Astrocyte (in vitro differentiated cells and primary cell): ENCODE results near the gene ACKR1. TPM values are rescaled to one million over a fixed set of nuclear protein-coding genes. Genes with fewer than 3 reads are reported as not detected.
A peak's percentile ranks its signal among the peaks of the same experiment; 100 is the strongest.

ENCODE experiments used
- DNase-seq: peaks from one replicate; pipeline ENCODE4 v3.0.0-alpha.2; 2010; ENCODE audit warnings: low read depth
- FAIRE-seq: peaks from 2 replicates; lab custom pipeline; 2011; peaks lifted over from hg19 to GRCh38; lab: Jason Lieb, UNC
- H2AFZ ChIP-seq: 2 replicates; pipeline ENCODE4 v1.6.0; 2012; ENCODE audit warnings: low read depth, low read length, inconsistent platforms
- H3K27ac ChIP-seq: 2 replicates; pipeline ENCODE4 v1.5.1; 2011; ENCODE audit warnings: low read depth, low read length, inconsistent platforms
- H3K27me3 ChIP-seq: 2 replicates; pipeline ENCODE4 v1.6.0; 2011; ENCODE audit warnings: low read length, inconsistent platforms; ENCODE audit not compliant: insufficient read depth
- H3K36me3 ChIP-seq: 2 replicates; pipeline ENCODE4 v1.5.1; 2011; ENCODE audit warnings: low read length, inconsistent platforms; ENCODE audit not compliant: insufficient read depth
- H3K4me1 ChIP-seq: 2 replicates; pipeline ENCODE4 v1.5.1; 2011; ENCODE audit warnings: low read length, inconsistent platforms; ENCODE audit not compliant: insufficient read depth
- H3K4me2 ChIP-seq: 2 replicates; pipeline ENCODE4 v1.6.0; 2012; ENCODE audit warnings: low read length, inconsistent platforms
- H3K4me3 ChIP-seq: 2 replicates; pipeline ENCODE4 v1.5.1; 2011; ENCODE audit warnings: low read depth, mild to moderate bottlenecking, low read length, inconsistent platforms; ENCODE audit not compliant: insufficient read depth
- H3K79me2 ChIP-seq: 2 replicates; pipeline ENCODE4 v1.6.0; 2012; ENCODE audit warnings: mild to moderate bottlenecking, low read length, inconsistent platforms; ENCODE audit not compliant: insufficient read depth
- H3K9ac ChIP-seq: 2 replicates; pipeline ENCODE4 v1.6.0; 2012; ENCODE audit warnings: mild to moderate bottlenecking, low read length, inconsistent platforms
- H3K9me3 ChIP-seq: 2 replicates; pipeline ENCODE4 v1.5.1; 2012; ENCODE audit warnings: low read depth, mild to moderate bottlenecking, low read length, inconsistent platforms; ENCODE audit not compliant: insufficient read depth
- H4K20me1 ChIP-seq: 2 replicates; pipeline ENCODE4 v1.6.0; 2012; ENCODE audit warnings: low read length, inconsistent platforms; ENCODE audit not compliant: insufficient read depth
- H3K27ac Mint-ChIP-seq: one replicate; pipeline ENCODE4 v1.8.0; 2021; ENCODE audit warnings: mild to moderate bottlenecking, mixed read lengths; ENCODE audit not compliant: unreplicated experiment
- H3K27me3 Mint-ChIP-seq: one replicate; pipeline ENCODE4 v1.8.0; 2021; ENCODE audit warnings: low read depth, mixed read lengths; ENCODE audit not compliant: unreplicated experiment
- H3K36me3 Mint-ChIP-seq: one replicate; pipeline ENCODE4 v1.8.0; 2021; ENCODE audit warnings: low read depth, mixed read lengths; ENCODE audit not compliant: unreplicated experiment
- H3K4me1 Mint-ChIP-seq: one replicate; pipeline ENCODE4 v1.8.0; 2021; ENCODE audit warnings: low read depth, mixed read lengths; ENCODE audit not compliant: unreplicated experiment
- H3K4me3 Mint-ChIP-seq: one replicate; pipeline ENCODE4 v1.8.0; 2021; ENCODE audit warnings: mild to moderate bottlenecking, moderate library complexity, mixed read lengths; ENCODE audit not compliant: unreplicated experiment
- H3K9me3 Mint-ChIP-seq: one replicate; pipeline ENCODE4 v1.8.0; 2021; ENCODE audit warnings: mild to moderate bottlenecking, mixed read lengths; ENCODE audit not compliant: unreplicated experiment
- CTCF ChIP-seq: IDR thresholded peaks from 2 replicates; pipeline ENCODE4 v1.5.1; 2011; ENCODE audit warnings: low read depth, mild to moderate bottlenecking, inconsistent platforms, low read length, moderate library complexity; ENCODE audit not compliant: insufficient read depth
- EZH2 ChIP-seq: IDR thresholded peaks from 2 replicates; pipeline ENCODE4 v1.6.1; 2012; ENCODE audit warnings: mild to moderate bottlenecking, low read length, inconsistent platforms; ENCODE audit not compliant: insufficient read depth
- total RNA-seq: library from RNA; stranded (reverse); gene quantifications from 2 replicates; pipeline ENCODE4 v1.2.1, GENCODE V29; 2021

The ACKR1 gene
- total RNA-seq, 1 donor from 2014 or later: 1.00 TPM

- peak overlapping the region; percentile 45 for H2AFZ ChIP-seq
- Mint-ChIP-seq H3K4me3 (peak overlapping the region; percentile 86), H3K4me1 (peaks cover 9% of the 10 kb centered on the region), H3K27ac (peak overlapping the region; percentile 0), H3K9me3 (no peaks in the 10 kb centered on the region), H3K36me3 (no peaks in the 10 kb centered on the region), H3K27me3 (peaks cover 34% of the 10 kb centered on the region)
- H3K4me2 ChIP-seq: peak overlapping the region; percentile 78
- H3K9me3 ChIP-seq: no peaks in the 10 kb centered on the region
- FAIRE-seq: no peak
- H3K4me3 ChIP-seq: peak overlapping the region; percentile 9
- H3K9ac ChIP-seq: no peak overlapping the region
- no peak overlapping the region for H3K27ac ChIP-seq
- no peaks in the 10 kb centered on the region for H3K36me3 ChIP-seq
- H4K20me1 ChIP-seq: no peaks in the 10 kb centered on the region
- H3K27me3 ChIP-seq: peaks cover 40% of the 10 kb centered on the region
- H3K79me2 ChIP-seq: no peaks in the 10 kb centered on the region
- no peak for DNase-seq
- no peaks in the 10 kb centered on the region for H3K4me1 ChIP-seq
- TF ChIP-seq CTCF: no peak
- peak; percentile 71 for TF ChIP-seq EZH2
Observed at GRCh38 chr1:159171688-159172501, 32.8 kb upstream of the ACKR1 start.

GRCh38 chr1:159172614-159173291, 31.9 kb upstream of the ACKR1 start:
- H3K36me3 Mint-ChIP-seq: no peaks in the 10 kb centered on the region
- FAIRE-seq: no peak
- H3K4me1 Mint-ChIP-seq: peaks cover 9% of the 10 kb centered on the region
- H3K79me2 ChIP-seq: no peaks in the 10 kb centered on the region
- no peaks in the 10 kb centered on the region for H3K4me1 ChIP-seq
- peaks cover 33% of the 10 kb centered on the region for H3K27me3 Mint-ChIP-seq
- H3K9ac ChIP-seq: no peak overlapping the region
- no peaks in the 10 kb centered on the region for H4K20me1 ChIP-seq
- H3K9me3 Mint-ChIP-seq: no peaks in the 10 kb centered on the region
- no peak for DNase-seq
- peaks cover 38% of the 10 kb centered on the region for H3K27me3 ChIP-seq
- no peak overlapping the region for H3K27ac Mint-ChIP-seq
- no peaks in the 10 kb centered on the region for H3K9me3 ChIP-seq
- H3K36me3 ChIP-seq: no peaks in the 10 kb centered on the region
- peak overlapping the region; percentile 86 for H3K4me3 Mint-ChIP-seq
- TF ChIP-seq CTCF (no peak), EZH2 (no peak)
- H3K4me3 ChIP-seq: no peak overlapping the region
- H3K4me2 ChIP-seq: peak overlapping the region; percentile 78
- H2AFZ ChIP-seq: no peak overlapping the region
- H3K27ac ChIP-seq: no peak overlapping the region
